GM12892 (cell line): Measurements from ENCODE around the gene PTEN.

Source experiments
- POLR2A ChIP-seq: IDR thresholded peaks from 2 replicates; pipeline ENCODE4 v1.6.1; 2011; ENCODE audit warnings: low read depth, low read length, control low read depth
- POLR2AphosphoS5 ChIP-seq: IDR thresholded peaks from 2 replicates; pipeline ENCODE4 v1.6.1; 2011; ENCODE audit warnings: low read depth, low read length, control low read depth
- TAF1 ChIP-seq: IDR thresholded peaks from 2 replicates; pipeline ENCODE4 v1.6.1; 2011; ENCODE audit warnings: low read depth, mild to moderate bottlenecking, control low read depth, low read length, borderline replicate concordance

DNA sequence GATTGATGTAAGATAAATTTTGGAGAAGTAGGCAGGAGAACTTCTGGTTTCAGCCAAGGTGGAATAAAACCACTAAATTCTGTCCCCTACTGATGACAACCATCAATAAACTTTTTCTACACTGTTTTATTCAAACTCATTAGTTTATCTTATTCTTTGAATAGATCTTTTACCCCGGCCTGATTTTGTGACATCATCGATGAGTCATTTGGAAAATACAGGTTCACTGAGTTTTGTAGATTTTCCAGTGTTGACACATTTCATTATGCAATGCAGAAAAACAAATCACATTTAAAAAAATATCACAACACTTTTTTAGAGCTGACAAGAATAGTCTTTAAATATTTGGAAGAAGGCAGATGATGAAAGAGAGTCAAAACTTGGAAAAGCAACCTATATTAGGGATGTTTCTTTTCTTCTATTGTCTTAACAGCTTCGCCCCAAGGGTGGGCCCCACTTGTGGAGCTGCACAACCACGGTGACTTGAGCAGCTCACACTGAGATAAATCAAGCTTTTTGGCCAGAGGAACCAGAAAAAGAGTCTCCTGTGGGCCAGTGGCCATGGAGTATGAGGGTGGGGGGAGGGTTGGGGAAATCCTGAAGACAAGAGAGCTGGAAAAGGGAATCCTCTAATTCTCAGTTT is 112.8 kb downstream of the PTEN start:
- TF ChIP-seq POLR2AphosphoS5 (no peak), POLR2A (no peak), TAF1 (no peak)
